ENCODE results near the gene AOPEP.

AOPEP gene

GRCh38 chr9:94758880-94759279 lies 32.4 kb downstream of the AOPEP start:
- 92 to 100% methylated on average over 1 of the region's 1 CpG for WGBS, 2 experiments

GRCh38 chr9:94760010-94760409 lies 33.5 kb downstream of the AOPEP start:
- no peak overlapping the region for H3K27ac ChIP-seq (ENCODE audit: insufficient read depth, low read depth, low read length, poor library complexity, severe bottlenecking)

More at GRCh38 chr9:94758880-94759279, 32.4 kb downstream of the AOPEP start:
- Histone ChIP-seq H3K27me3 (ENCODE audit: control insufficient read depth, insufficient read depth, low read length, poor library complexity, severe bottlenecking) (no peaks in the 10 kb centered on the region), H3K4me3 (ENCODE audit: insufficient read depth, low read depth, low read length) (no peak overlapping the region), H3K4me1 (ENCODE audit: control insufficient read depth, insufficient read depth, low read length) (peaks cover 19% of the 10 kb centered on the region), H3K27ac (ENCODE audit: insufficient read depth, low read depth, low read length, poor library complexity, severe bottlenecking) (no peak overlapping the region), H3K9me3 (ENCODE audit: control insufficient read depth, low read length) (no peaks in the 10 kb centered on the region), H3K36me3 (ENCODE audit: control insufficient read depth, insufficient read depth, low read length) (no peaks in the 10 kb centered on the region)

GRCh38 chr9:94760660-94761059 lies 34.2 kb downstream of the AOPEP start:
- 70 to 82% methylated on average over 5 of the region's 5 CpGs for WGBS, 2 experiments
- Histone ChIP-seq H3K27ac (ENCODE audit: insufficient read depth, low read depth, low read length, poor library complexity, severe bottlenecking) (no peak overlapping the region), H3K27me3 (ENCODE audit: control insufficient read depth, insufficient read depth, low read length, poor library complexity, severe bottlenecking) (no peaks in the 10 kb centered on the region), H3K4me1 (ENCODE audit: control insufficient read depth, insufficient read depth, low read length) (peaks cover 19% of the 10 kb centered on the region), H3K4me3 (ENCODE audit: insufficient read depth, low read depth, low read length) (no peak overlapping the region), H3K36me3 (ENCODE audit: control insufficient read depth, insufficient read depth, low read length) (no peaks in the 10 kb centered on the region), H3K9me3 (ENCODE audit: control insufficient read depth, low read length) (no peaks in the 10 kb centered on the region)

More at GRCh38 chr9:94760010-94760409, 33.5 kb downstream of the AOPEP start:
- H3K36me3 ChIP-seq (ENCODE audit: control insufficient read depth, insufficient read depth, low read length) = no peaks in the 10 kb centered on the region
- WGBS, 2 experiments = 94 to 96% methylated on average over 7 of the region's 7 CpGs
- no peaks in the 10 kb centered on the region for H3K9me3 ChIP-seq (ENCODE audit: control insufficient read depth, low read length)
- H3K4me3 ChIP-seq (ENCODE audit: insufficient read depth, low read depth, low read length) = no peak overlapping the region
- H3K4me1 ChIP-seq (ENCODE audit: control insufficient read depth, insufficient read depth, low read length) = peaks cover 19% of the 10 kb centered on the region
- H3K27me3 ChIP-seq (ENCODE audit: control insufficient read depth, insufficient read depth, low read length, poor library complexity, severe bottlenecking) = no peaks in the 10 kb centered on the region

GRCh38 chr9:94761481-94761880 lies 35.0 kb downstream of the AOPEP start:
- H3K36me3 ChIP-seq (ENCODE audit: control insufficient read depth, insufficient read depth, low read length) = no peaks in the 10 kb centered on the region

GRCh38 chr9:94767331-94768072 lies 41.0 kb downstream of the AOPEP start:
- Histone ChIP-seq H3K9me3 (ENCODE audit: control insufficient read depth, low read length) (no peaks in the 10 kb centered on the region), H3K27ac (ENCODE audit: insufficient read depth, low read depth, low read length, poor library complexity, severe bottlenecking) (no peak overlapping the region), H3K36me3 (ENCODE audit: control insufficient read depth, insufficient read depth, low read length) (no peaks in the 10 kb centered on the region), H3K27me3 (ENCODE audit: control insufficient read depth, insufficient read depth, low read length, poor library complexity, severe bottlenecking) (no peaks in the 10 kb centered on the region), H3K4me3 (ENCODE audit: insufficient read depth, low read depth, low read length) (no peak overlapping the region), H3K4me1 (ENCODE audit: control insufficient read depth, insufficient read depth, low read length) (peaks cover 4% of the 10 kb centered on the region)
- 96% methylated on average over 9 of the region's 9 CpGs for WGBS, 2 experiments

More at GRCh38 chr9:94761481-94761880, 35.0 kb downstream of the AOPEP start:
- no peaks in the 10 kb centered on the region for H3K27me3 ChIP-seq (ENCODE audit: control insufficient read depth, insufficient read depth, low read length, poor library complexity, severe bottlenecking)
- H3K27ac ChIP-seq (ENCODE audit: insufficient read depth, low read depth, low read length, poor library complexity, severe bottlenecking) = no peak overlapping the region
- peaks cover 19% of the 10 kb centered on the region for H3K4me1 ChIP-seq (ENCODE audit: control insufficient read depth, insufficient read depth, low read length)
- H3K4me3 ChIP-seq (ENCODE audit: insufficient read depth, low read depth, low read length) = no peak overlapping the region
- no peaks in the 10 kb centered on the region for H3K9me3 ChIP-seq (ENCODE audit: control insufficient read depth, low read length)
- WGBS, 2 experiments = 96 to 99% methylated on average over 3 of the region's 4 CpGs

- Histone ChIP-seq H3K4me1 (ENCODE audit: control insufficient read depth, insufficient read depth, low read length) (peaks cover 10% of the 10 kb centered on the region), H3K27ac (ENCODE audit: insufficient read depth, low read depth, low read length, poor library complexity, severe bottlenecking) (no peak overlapping the region), H3K4me3 (ENCODE audit: insufficient read depth, low read depth, low read length) (no peak overlapping the region), H3K9me3 (ENCODE audit: control insufficient read depth, low read length) (no peaks in the 10 kb centered on the region), H3K36me3 (ENCODE audit: control insufficient read depth, insufficient read depth, low read length) (no peaks in the 10 kb centered on the region), H3K27me3 (ENCODE audit: control insufficient read depth, insufficient read depth, low read length, poor library complexity, severe bottlenecking) (no peaks in the 10 kb centered on the region)
- 94 to 95% methylated on average over 3 of the region's 3 CpGs for WGBS, 2 experiments
These were observed 42.3 kb downstream of the AOPEP start for GRCh38 chr9:94768766-94769165.

GRCh38 chr9:94770334-94770733 lies 43.8 kb downstream of the AOPEP start:
- 94 to 96% methylated on average over 6 of the region's 6 CpGs for WGBS, 2 experiments
- Histone ChIP-seq H3K27ac (ENCODE audit: insufficient read depth, low read depth, low read length, poor library complexity, severe bottlenecking) (no peak overlapping the region), H3K36me3 (ENCODE audit: control insufficient read depth, insufficient read depth, low read length) (no peaks in the 10 kb centered on the region)

GRCh38 chr9:94771096-94771495 lies 44.6 kb downstream of the AOPEP start:
- Histone ChIP-seq H3K36me3 (ENCODE audit: control insufficient read depth, insufficient read depth, low read length) (no peaks in the 10 kb centered on the region), H3K27ac (ENCODE audit: insufficient read depth, low read depth, low read length, poor library complexity, severe bottlenecking) (no peak overlapping the region), H3K4me1 (ENCODE audit: control insufficient read depth, insufficient read depth, low read length) (peaks cover 10% of the 10 kb centered on the region), H3K4me3 (ENCODE audit: insufficient read depth, low read depth, low read length) (no peak overlapping the region), H3K27me3 (ENCODE audit: control insufficient read depth, insufficient read depth, low read length, poor library complexity, severe bottlenecking) (no peaks in the 10 kb centered on the region), H3K9me3 (ENCODE audit: control insufficient read depth, low read length) (no peaks in the 10 kb centered on the region)
- WGBS, 2 experiments = 96% methylated on average over 3 of the region's 3 CpGs

More at GRCh38 chr9:94770334-94770733, 43.8 kb downstream of the AOPEP start:
- no peak overlapping the region for H3K4me3 ChIP-seq (ENCODE audit: insufficient read depth, low read depth, low read length)
- no peaks in the 10 kb centered on the region for H3K27me3 ChIP-seq (ENCODE audit: control insufficient read depth, insufficient read depth, low read length, poor library complexity, severe bottlenecking)
- H3K4me1 ChIP-seq (ENCODE audit: control insufficient read depth, insufficient read depth, low read length) = peaks cover 10% of the 10 kb centered on the region
- H3K9me3 ChIP-seq (ENCODE audit: control insufficient read depth, low read length) = no peaks in the 10 kb centered on the region

- WGBS, 2 experiments = 92 to 95% methylated on average over 3 of the region's 3 CpGs
- Histone ChIP-seq H3K4me3 (ENCODE audit: insufficient read depth, low read depth, low read length) (no peak overlapping the region), H3K27ac (ENCODE audit: insufficient read depth, low read depth, low read length, poor library complexity, severe bottlenecking) (no peak overlapping the region), H3K36me3 (ENCODE audit: control insufficient read depth, insufficient read depth, low read length) (no peaks in the 10 kb centered on the region), H3K4me1 (ENCODE audit: control insufficient read depth, insufficient read depth, low read length) (peaks cover 10% of the 10 kb centered on the region), H3K27me3 (ENCODE audit: control insufficient read depth, insufficient read depth, low read length, poor library complexity, severe bottlenecking) (no peaks in the 10 kb centered on the region), H3K9me3 (ENCODE audit: control insufficient read depth, low read length) (no peaks in the 10 kb centered on the region)
These were observed 45.6 kb downstream of the AOPEP start for GRCh38 chr9:94772144-94772543.

- 51 to 72% methylated on average over 3 to 4 of the region's 4 CpGs for WGBS, 2 experiments
- Histone ChIP-seq H3K36me3 (ENCODE audit: control insufficient read depth, insufficient read depth, low read length) (no peaks in the 10 kb centered on the region), H3K4me1 (ENCODE audit: control insufficient read depth, insufficient read depth, low read length) (peaks cover 10% of the 10 kb centered on the region), H3K27ac (ENCODE audit: insufficient read depth, low read depth, low read length, poor library complexity, severe bottlenecking) (no peak overlapping the region), H3K4me3 (ENCODE audit: insufficient read depth, low read depth, low read length) (no peak overlapping the region), H3K27me3 (ENCODE audit: control insufficient read depth, insufficient read depth, low read length, poor library complexity, severe bottlenecking) (no peaks in the 10 kb centered on the region), H3K9me3 (ENCODE audit: control insufficient read depth, low read length) (no peaks in the 10 kb centered on the region)
These were observed 46.3 kb downstream of the AOPEP start for GRCh38 chr9:94772639-94773303.
